B cell (primary cell): ENCODE measurements around the gene COL4A1.

ENCODE experiments used
- CTCF ChIP-seq: fragments of 200-600 bp; IDR thresholded peaks from one replicate; pipeline ENCODE4 v1.8.0; 2022; ENCODE audit warnings: antibody characterized with exemption, mild to moderate bottlenecking
- EZH2 ChIP-seq: IDR thresholded peaks from 2 replicates; pipeline ENCODE4 v1.6.1; 2012; ENCODE audit warnings: borderline replicate concordance, low read depth, mild to moderate bottlenecking, moderate library complexity, low read length; ENCODE audit not compliant: insufficient read depth, poor library complexity, severe bottlenecking

GRCh38 chr13:110282316-110282841, 24.6 kb downstream of the COL4A1 start:
- no peak for TF ChIP-seq CTCF
- no peak for TF ChIP-seq EZH2
